Uterus (tissue), 2 donors: ENCODE data around the gene PLEKHH3.

Source experiments
- POLR2A ChIP-seq, 2 donors: fragments of 450-650 bp; IDR thresholded peaks; one replicate each; pipeline ENCODE4 v1.6.1; 2016; ENCODE audit warnings: antibody characterized with exemption in 2 of 2, mild to moderate bottlenecking in 1 of 2, moderate library complexity in 1 of 2
- TF ChIP-seq, protein P1 (sequence below), 4 experiments: fragments of 200-600 bp in 2 of 4; fragments of 450-650 bp in 2 of 4; sonication (generic) in 2 of 4; IDR thresholded peaks; one replicate each; pipeline ENCODE4 v1.5.1; 2016 to 2019; ENCODE audit warnings: antibody characterized with exemption in 4 of 4, mild to moderate bottlenecking in 2 of 4, moderate library complexity in 1 of 4

DNA sequence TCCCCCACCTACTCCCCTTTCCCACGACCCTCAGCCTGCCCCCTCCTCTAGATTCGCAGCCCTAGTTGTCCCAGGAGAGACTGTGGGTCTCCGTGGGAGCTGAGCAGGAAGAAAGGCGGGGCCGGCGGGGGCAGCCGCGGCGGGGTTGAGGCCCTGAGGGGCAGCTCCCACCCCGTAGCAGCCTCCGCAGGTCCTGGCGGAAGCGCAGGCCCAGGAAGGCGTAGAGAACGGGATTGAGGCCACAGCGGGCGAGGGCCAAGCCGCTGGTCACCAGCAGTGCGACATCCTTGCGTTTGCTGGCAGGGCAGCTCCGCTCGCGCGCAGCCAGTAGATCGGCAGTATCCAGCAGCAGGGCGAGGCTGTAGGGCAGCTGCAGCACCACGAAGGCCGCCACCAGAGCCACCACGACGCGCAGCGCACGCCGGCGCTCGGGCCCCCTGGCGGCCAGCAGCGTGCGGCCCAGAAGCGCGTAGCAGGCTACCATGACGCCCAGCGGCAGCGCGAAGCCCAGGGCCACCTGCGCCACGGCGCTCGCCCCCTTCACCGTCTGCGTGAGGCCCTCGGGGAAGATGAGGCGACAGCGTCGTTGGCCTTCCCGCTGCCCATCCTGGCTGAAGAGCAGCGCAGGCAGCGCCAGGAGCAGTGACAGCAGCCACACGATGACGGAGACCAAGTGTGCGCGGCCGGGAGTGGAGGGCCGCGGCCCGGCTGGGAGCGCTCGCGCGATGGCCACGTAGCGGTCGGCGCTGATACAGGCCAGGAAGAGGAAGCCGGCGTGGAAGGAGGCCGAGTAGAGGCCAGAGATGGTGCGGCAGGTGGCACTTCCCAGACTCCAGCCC, 2.9 kb upstream of the PLEKHH3 start:
- TF ChIP-seq, protein P1, sequence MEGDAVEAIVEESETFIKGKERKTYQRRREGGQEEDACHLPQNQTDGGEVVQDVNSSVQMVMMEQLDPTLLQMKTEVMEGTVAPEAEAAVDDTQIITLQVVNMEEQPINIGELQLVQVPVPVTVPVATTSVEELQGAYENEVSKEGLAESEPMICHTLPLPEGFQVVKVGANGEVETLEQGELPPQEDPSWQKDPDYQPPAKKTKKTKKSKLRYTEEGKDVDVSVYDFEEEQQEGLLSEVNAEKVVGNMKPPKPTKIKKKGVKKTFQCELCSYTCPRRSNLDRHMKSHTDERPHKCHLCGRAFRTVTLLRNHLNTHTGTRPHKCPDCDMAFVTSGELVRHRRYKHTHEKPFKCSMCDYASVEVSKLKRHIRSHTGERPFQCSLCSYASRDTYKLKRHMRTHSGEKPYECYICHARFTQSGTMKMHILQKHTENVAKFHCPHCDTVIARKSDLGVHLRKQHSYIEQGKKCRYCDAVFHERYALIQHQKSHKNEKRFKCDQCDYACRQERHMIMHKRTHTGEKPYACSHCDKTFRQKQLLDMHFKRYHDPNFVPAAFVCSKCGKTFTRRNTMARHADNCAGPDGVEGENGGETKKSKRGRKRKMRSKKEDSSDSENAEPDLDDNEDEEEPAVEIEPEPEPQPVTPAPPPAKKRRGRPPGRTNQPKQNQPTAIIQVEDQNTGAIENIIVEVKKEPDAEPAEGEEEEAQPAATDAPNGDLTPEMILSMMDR (IDR thresholded peaks at IDR 0.05), result peak; percentile 77 to 96 (median 90)
- peak in 1 of 2 donors; percentile 57 for TF ChIP-seq POLR2A (IDR thresholded peaks at IDR 0.05)
